GM13976 (cell line): ENCODE measurements around the gene PTGS1.

Source experiments
- DNase-seq: peaks from one replicate; pipeline ENCODE4 v3.0.0; 2012; ENCODE audit warnings: low spot score
- in situ Hi-C: fragments of 300-500 bp; cut with MboI; formaldehyde crosslinking; loops from one replicate; pipeline ENCODE4 v1.12.0; 2022; ENCODE audit warnings: low sequenced_read_pairs, mixed read lengths, inconsistent platforms; ENCODE audit not compliant: unreplicated experiment
- TF ChIP-seq, protein P1 (sequence below): IDR thresholded peaks from 2 replicates; pipeline ENCODE4 v1.5.1; 2012; ENCODE audit warnings: borderline replicate concordance, mild to moderate bottlenecking; ENCODE audit not compliant: insufficient read depth; ENCODE audit errors: extremely low read depth, missing control alignments, control extremely low read depth

The PTGS1 gene

DNA sequence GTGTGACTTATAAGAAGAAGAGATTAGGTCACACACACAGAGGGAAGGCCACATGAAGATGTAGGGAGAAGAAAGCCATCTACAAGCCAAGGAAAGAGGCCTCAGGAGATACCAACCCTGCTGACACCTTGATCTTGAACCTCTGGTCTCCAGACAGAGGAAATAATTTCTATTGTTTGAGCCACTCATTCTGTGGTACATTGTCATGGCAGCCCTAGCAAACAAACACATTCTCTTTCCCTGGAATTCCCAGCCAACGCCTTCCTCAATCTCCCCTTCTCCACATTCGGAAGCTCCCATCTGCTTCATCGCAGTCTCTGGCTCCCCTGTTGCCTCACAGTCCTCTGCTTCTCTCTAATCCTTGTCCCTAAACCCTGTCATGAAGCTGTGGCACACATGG is 16.7 kb downstream of the PTGS1 start:
- in situ Hi-C loops = no loop called here
- TF ChIP-seq, protein P1, sequence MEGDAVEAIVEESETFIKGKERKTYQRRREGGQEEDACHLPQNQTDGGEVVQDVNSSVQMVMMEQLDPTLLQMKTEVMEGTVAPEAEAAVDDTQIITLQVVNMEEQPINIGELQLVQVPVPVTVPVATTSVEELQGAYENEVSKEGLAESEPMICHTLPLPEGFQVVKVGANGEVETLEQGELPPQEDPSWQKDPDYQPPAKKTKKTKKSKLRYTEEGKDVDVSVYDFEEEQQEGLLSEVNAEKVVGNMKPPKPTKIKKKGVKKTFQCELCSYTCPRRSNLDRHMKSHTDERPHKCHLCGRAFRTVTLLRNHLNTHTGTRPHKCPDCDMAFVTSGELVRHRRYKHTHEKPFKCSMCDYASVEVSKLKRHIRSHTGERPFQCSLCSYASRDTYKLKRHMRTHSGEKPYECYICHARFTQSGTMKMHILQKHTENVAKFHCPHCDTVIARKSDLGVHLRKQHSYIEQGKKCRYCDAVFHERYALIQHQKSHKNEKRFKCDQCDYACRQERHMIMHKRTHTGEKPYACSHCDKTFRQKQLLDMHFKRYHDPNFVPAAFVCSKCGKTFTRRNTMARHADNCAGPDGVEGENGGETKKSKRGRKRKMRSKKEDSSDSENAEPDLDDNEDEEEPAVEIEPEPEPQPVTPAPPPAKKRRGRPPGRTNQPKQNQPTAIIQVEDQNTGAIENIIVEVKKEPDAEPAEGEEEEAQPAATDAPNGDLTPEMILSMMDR = no peak
- DNase-seq = no peak

DNA sequence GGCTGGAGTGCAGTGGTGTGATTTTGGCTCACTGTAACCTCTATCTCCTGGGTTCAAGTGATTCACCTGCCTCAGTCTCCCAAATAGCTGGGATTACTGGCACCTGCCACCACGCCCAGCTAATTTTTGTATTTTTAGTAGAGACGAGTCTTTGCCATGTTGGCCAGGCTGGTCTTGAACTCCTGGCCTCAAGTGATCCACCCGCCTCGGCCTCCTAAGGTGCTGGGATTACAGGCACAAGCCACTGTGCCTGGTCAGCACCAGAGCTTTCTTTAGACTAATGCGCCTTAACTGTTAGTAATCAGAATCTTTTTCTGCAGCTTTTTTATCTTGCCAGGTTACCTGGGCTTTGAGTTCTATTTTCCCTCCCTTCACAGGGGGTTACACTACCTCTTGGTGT is 18.4 kb downstream of the PTGS1 start:
- no peak for DNase-seq
- in situ Hi-C loops = no loop called here
- TF ChIP-seq, protein P1 = no peak

DNA sequence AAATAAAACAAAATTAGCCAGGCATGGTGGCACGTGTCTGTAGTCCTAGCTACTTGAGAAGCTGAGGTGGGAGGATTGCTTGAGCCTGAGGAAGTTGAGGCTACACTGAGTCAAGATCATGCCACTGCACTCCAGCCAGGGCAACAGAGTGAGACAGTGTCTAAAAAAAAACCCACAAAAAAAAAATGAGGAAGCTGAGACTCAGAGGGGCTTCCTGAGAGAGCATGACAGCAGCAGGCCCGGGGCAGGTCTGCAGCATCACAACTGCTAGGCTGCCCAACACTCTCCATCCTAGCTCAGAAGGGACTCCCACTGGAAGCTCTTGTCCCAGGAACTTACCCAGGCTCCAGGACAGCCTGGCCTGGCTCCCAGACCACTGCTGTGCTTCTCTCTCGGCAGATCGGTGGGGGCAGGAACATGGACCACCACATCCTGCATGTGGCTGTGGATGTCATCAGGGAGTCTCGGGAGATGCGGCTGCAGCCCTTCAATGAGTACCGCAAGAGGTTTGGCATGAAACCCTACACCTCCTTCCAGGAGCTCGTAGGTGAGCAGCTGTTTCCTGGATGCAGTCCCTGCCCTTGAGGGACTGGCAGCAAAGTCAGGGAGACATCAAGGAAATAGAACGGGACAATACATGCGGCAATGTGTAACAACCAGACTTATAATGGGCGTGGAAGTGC is 19.1 kb downstream of the PTGS1 start:
- TF ChIP-seq, protein P1 = no peak
- DNase-seq = no peak
- in situ Hi-C loops = no loop called here

DNA sequence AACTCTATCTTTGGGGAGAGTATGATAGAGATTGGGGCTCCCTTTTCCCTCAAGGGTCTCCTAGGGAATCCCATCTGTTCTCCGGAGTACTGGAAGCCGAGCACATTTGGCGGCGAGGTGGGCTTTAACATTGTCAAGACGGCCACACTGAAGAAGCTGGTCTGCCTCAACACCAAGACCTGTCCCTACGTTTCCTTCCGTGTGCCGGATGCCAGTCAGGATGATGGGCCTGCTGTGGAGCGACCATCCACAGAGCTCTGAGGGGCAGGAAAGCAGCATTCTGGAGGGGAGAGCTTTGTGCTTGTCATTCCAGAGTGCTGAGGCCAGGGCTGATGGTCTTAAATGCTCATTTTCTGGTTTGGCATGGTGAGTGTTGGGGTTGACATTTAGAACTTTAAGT is 21.5 kb downstream of the PTGS1 start:
- in situ Hi-C loops = no loop called here
- DNase-seq = no peak
- TF ChIP-seq, protein P1 = no peak

DNA sequence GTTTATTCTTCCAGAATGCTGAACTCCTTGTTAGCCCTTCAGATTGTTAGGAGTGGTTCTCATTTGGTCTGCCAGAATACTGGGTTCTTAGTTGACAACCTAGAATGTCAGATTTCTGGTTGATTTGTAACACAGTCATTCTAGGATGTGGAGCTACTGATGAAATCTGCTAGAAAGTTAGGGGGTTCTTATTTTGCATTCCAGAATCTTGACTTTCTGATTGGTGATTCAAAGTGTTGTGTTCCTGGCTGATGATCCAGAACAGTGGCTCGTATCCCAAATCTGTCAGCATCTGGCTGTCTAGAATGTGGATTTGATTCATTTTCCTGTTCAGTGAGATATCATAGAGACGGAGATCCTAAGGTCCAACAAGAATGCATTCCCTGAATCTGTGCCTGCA is 21.9 kb downstream of the PTGS1 start:
- DNase-seq = no peak
- in situ Hi-C loops = no loop called here
- TF ChIP-seq, protein P1 = no peak

DNA sequence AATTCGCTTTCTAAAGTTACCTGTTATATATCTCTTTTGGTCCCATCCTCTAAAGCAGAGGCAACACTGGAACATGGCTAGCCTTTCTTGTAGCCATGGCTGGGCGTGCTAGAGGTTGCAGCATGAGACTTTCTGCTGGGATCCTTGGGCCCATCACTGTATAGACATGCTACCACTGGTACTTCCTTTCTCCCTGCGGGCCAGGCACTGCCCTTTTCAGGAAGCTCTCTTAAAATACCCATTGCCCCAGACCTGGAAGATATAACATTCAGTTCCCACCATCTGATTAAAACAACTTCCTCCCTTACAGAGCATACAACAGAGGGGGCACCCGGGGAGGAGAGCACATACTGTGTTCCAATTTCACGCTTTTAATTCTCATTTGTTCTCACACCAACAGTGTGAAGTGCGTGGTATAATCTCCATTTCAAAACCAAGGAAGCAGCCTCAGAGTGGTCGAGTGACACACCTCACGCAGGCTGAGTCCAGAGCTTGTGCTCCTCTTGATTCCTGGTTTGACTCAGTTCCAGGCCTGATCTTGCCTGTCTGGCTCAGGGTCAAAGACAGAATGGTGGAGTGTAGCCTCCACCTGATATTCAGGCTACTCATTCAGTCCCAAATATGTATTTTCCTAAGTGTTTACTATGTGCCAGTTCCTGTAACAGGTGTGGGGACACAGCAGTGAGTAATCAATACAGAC is 22.6 kb downstream of the PTGS1 start:
- in situ Hi-C loops = no loop called here
- DNase-seq = no peak
- TF ChIP-seq, protein P1 = no peak
